ENCODE results near the gene PPARA.
A peak's percentile ranks its signal among the peaks of the same experiment; 100 is the strongest.
"Not testable (repeated sequence)": the region's sequence is repeated elsewhere in the genome, so short reads cannot be mapped to it uniquely, and the experiment has no call there.

Gene PPARA

GRCh38 chr22:46173152-46173551, 22.8 kb downstream of the PPARA start:
- DNase-seq (ENCODE audit: low spot score): peak; percentile 30

- DNase-seq (ENCODE audit: low spot score): no peak
Measured at GRCh38 chr22:46175631-46176030, 25.3 kb downstream of the PPARA start.

- DNase-seq (ENCODE audit: low spot score): no peak
Measured at GRCh38 chr22:46176508-46177003, 26.2 kb downstream of the PPARA start.

GRCh38 chr22:46178755-46179505, 28.6 kb downstream of the PPARA start:
- no peak for DNase-seq (ENCODE audit: low spot score)

- no peak for DNase-seq (ENCODE audit: low spot score)
Measured at GRCh38 chr22:46179748-46180147, 29.4 kb downstream of the PPARA start.

- no peak for DNase-seq (ENCODE audit: low spot score)
Measured at GRCh38 chr22:46180370-46181137, 30.2 kb downstream of the PPARA start.

- DNase-seq (ENCODE audit: low spot score): no peak
Measured at GRCh38 chr22:46183733-46184132, 33.4 kb downstream of the PPARA start.

GRCh38 chr22:46185283-46185682, 35.0 kb downstream of the PPARA start:
- no peak for DNase-seq (ENCODE audit: low spot score)

- no peak for DNase-seq (ENCODE audit: low spot score)
Measured at GRCh38 chr22:46187862-46188261, 37.5 kb downstream of the PPARA start.

- no peak for DNase-seq (ENCODE audit: low spot score)
Measured at GRCh38 chr22:46192210-46192993, 42.1 kb downstream of the PPARA start.

- no peak for DNase-seq (ENCODE audit: low spot score)
Measured at GRCh38 chr22:46193898-46194310, 43.6 kb downstream of the PPARA start.

GRCh38 chr22:46195487-46196165, 45.3 kb downstream of the PPARA start:
- no peak for DNase-seq (ENCODE audit: low spot score)

- peak; percentile 33 for DNase-seq (ENCODE audit: low spot score)
Measured at GRCh38 chr22:46196278-46196677, 46.0 kb downstream of the PPARA start.

- DNase-seq (ENCODE audit: low spot score): no peak
Measured at GRCh38 chr22:46198274-46198673, 47.9 kb downstream of the PPARA start.

GRCh38 chr22:46198806-46199205, 48.5 kb downstream of the PPARA start:
- DNase-seq (ENCODE audit: low spot score): not testable (repeated sequence)

GRCh38 chr22:46201059-46201757, 50.9 kb downstream of the PPARA start:
- no peak for DNase-seq (ENCODE audit: low spot score)

GRCh38 chr22:46202897-46203600, 52.7 kb downstream of the PPARA start:
- DNase-seq (ENCODE audit: low spot score): no peak

GRCh38 chr22:46203601-46203980, 53.3 kb downstream of the PPARA start:
- no peak for DNase-seq (ENCODE audit: low spot score)

- DNase-seq (ENCODE audit: low spot score): no peak
Measured at GRCh38 chr22:46209262-46209661, 58.9 kb downstream of the PPARA start.

- no peak for DNase-seq (ENCODE audit: low spot score)
Measured at GRCh38 chr22:46212195-46212594, 61.9 kb downstream of the PPARA start.

- no peak for DNase-seq (ENCODE audit: low spot score)
Measured at GRCh38 chr22:46213052-46213451, 62.7 kb downstream of the PPARA start.
